Activated T-helper 1 cell treated with anti-CD3 and anti-CD28 coated beads, Interleukin-12 subunit alpha, Interleukin-12 subunit beta, Interleukin-2, Interleukin-4 antibody, amounts not matched to agents 30 ng/mL and 10 ng/mL and 1 ng/mL, durations not matched to agents 14 hours and 24 hours and 36 hours (primary cell): Measurements from ENCODE around the gene GLIS2. TPM values are rescaled to one million over a fixed set of nuclear protein-coding genes. Genes with fewer than 3 reads are reported as not detected.

Experiments
- DNase-seq: peaks from one replicate; pipeline ENCODE4 v3.0.0; 2021; ENCODE audit warnings: low spot score
- H3K27ac Mint-ChIP-seq: one replicate; pipeline ENCODE4 v1.8.0; 2021; ENCODE audit warnings: mild to moderate bottlenecking, mixed read lengths
- H3K27me3 Mint-ChIP-seq: one replicate; pipeline ENCODE4 v1.8.0; 2022; ENCODE audit warnings: mild to moderate bottlenecking, moderate library complexity, mixed read lengths; ENCODE audit not compliant: insufficient read depth
- H3K36me3 Mint-ChIP-seq: one replicate; pipeline ENCODE4 v1.8.0; 2021; ENCODE audit warnings: low read depth, mixed read lengths
- H3K4me1 Mint-ChIP-seq: one replicate; pipeline ENCODE4 v1.8.0; 2021; ENCODE audit warnings: low read depth, mixed read lengths
- H3K4me3 Mint-ChIP-seq: one replicate; pipeline ENCODE4 v1.8.0; 2021; ENCODE audit warnings: mild to moderate bottlenecking, moderate library complexity, mixed read lengths
- H3K9me3 Mint-ChIP-seq: one replicate; pipeline ENCODE4 v1.8.0; 2021; ENCODE audit warnings: mixed read lengths
- intact Hi-C: fragments of 100-400 bp; cut with micrococcal nuclease; formaldehyde crosslinking; loops from one replicate; pipeline ENCODE4 v1.15.1; 2024
- total RNA-seq: library from RNA; stranded (reverse); gene quantifications from 2 replicates; pipeline ENCODE4 v1.2.3, GENCODE V29; 2022

GLIS2 gene
- total RNA-seq, 1 donor from 2014 or later, result 0.54 TPM

GRCh38 chr16:4370570-4371356 is 54.9 kb downstream of the GLIS2 start:
- DNase-seq, result no peak
- no peaks in the 10 kb centered on the region for H3K9me3 Mint-ChIP-seq
- peaks cover 6% of the 10 kb centered on the region for H3K36me3 Mint-ChIP-seq
- no peak overlapping the region for H3K27ac Mint-ChIP-seq
- H3K4me1 Mint-ChIP-seq, result no peaks in the 10 kb centered on the region
- no peaks in the 10 kb centered on the region for H3K27me3 Mint-ChIP-seq
- intact Hi-C loops, result loop anchor here (1.0 kb wide), 2 partner anchors 19 to 97 kb away; partner anchors contain the start of genes PAM16 and TFAP4
- H3K4me3 Mint-ChIP-seq, result no peak overlapping the region

GRCh38 chr16:4371357-4372000 is 55.6 kb downstream of the GLIS2 start, which contains the start of gene VASN:
Gene VASN, plus strand, starts transcription at chr16:4371848. Its CDS starts 9,030 bp downstream, at chr16:4380878.
- no peaks in the 10 kb centered on the region for H3K27me3 Mint-ChIP-seq
- intact Hi-C loops, result loop anchor here (1.0 kb wide), 2 partner anchors 20 to 98 kb away; partner anchors contain the start of genes PAM16 and TFAP4
- H3K36me3 Mint-ChIP-seq, result peaks cover 6% of the 10 kb centered on the region
- no peaks in the 10 kb centered on the region for H3K4me1 Mint-ChIP-seq
- no peaks in the 10 kb centered on the region for H3K9me3 Mint-ChIP-seq
- peak; percentile 59 for DNase-seq
- no peak within 1 kb of the TSS for H3K27ac Mint-ChIP-seq
- H3K4me3 Mint-ChIP-seq, result peak within 1 kb of the TSS; percentile 66

- Mint-ChIP-seq H3K4me1 (no peaks in the 10 kb centered on the region), H3K27me3 (no peaks in the 10 kb centered on the region), H3K36me3 (peaks cover 6% of the 10 kb centered on the region), H3K4me3 (peak overlapping the region; percentile 66), H3K9me3 (no peaks in the 10 kb centered on the region), H3K27ac (no peak overlapping the region)
- peak; percentile 11 for DNase-seq
- intact Hi-C loops, result no loop called here
These were observed 56.2 kb downstream of the GLIS2 start for GRCh38 chr16:4372001-4372577.

- H3K27ac Mint-ChIP-seq, result no peak overlapping the region
- no peaks in the 10 kb centered on the region for H3K27me3 Mint-ChIP-seq
- H3K9me3 Mint-ChIP-seq, result no peaks in the 10 kb centered on the region
- no peak for DNase-seq
- no peak overlapping the region for H3K4me3 Mint-ChIP-seq
- peaks cover under 1% of the 10 kb centered on the region for H3K36me3 Mint-ChIP-seq
- intact Hi-C loops, result no loop called here
- no peaks in the 10 kb centered on the region for H3K4me1 Mint-ChIP-seq
These were observed 56.9 kb downstream of the GLIS2 start for GRCh38 chr16:4372578-4373355.

- intact Hi-C loops, result no loop called here
- Mint-ChIP-seq H3K4me3 (no peak overlapping the region), H3K27me3 (no peaks in the 10 kb centered on the region), H3K4me1 (no peaks in the 10 kb centered on the region), H3K36me3 (no peaks in the 10 kb centered on the region), H3K27ac (no peak overlapping the region), H3K9me3 (no peaks in the 10 kb centered on the region)
- DNase-seq, result no peak
These were observed 57.6 kb downstream of the GLIS2 start for GRCh38 chr16:4373356-4373908.

- no peak overlapping the region for H3K27ac Mint-ChIP-seq
- no peaks in the 10 kb centered on the region for H3K4me1 Mint-ChIP-seq
- H3K4me3 Mint-ChIP-seq, result no peak overlapping the region
- intact Hi-C loops, result no loop called here
- H3K9me3 Mint-ChIP-seq, result no peaks in the 10 kb centered on the region
- H3K27me3 Mint-ChIP-seq, result no peaks in the 10 kb centered on the region
- DNase-seq, result no peak
- H3K36me3 Mint-ChIP-seq, result no peaks in the 10 kb centered on the region
These were observed 58.3 kb downstream of the GLIS2 start for GRCh38 chr16:4373909-4374742.

- no peaks in the 10 kb centered on the region for H3K4me1 Mint-ChIP-seq
- H3K36me3 Mint-ChIP-seq, result no peaks in the 10 kb centered on the region
- no peaks in the 10 kb centered on the region for H3K27me3 Mint-ChIP-seq
- intact Hi-C loops, result no loop called here
- DNase-seq, result no peak
- no peak overlapping the region for H3K27ac Mint-ChIP-seq
- no peak overlapping the region for H3K4me3 Mint-ChIP-seq
- H3K9me3 Mint-ChIP-seq, result no peaks in the 10 kb centered on the region
These were observed 59.9 kb downstream of the GLIS2 start for GRCh38 chr16:4375717-4376116.

GRCh38 chr16:4376126-4376892 is 60.4 kb downstream of the GLIS2 start:
- Mint-ChIP-seq H3K27ac (no peak overlapping the region), H3K9me3 (no peaks in the 10 kb centered on the region), H3K4me3 (no peak overlapping the region), H3K4me1 (no peaks in the 10 kb centered on the region), H3K36me3 (no peaks in the 10 kb centered on the region), H3K27me3 (no peaks in the 10 kb centered on the region)
- intact Hi-C loops, result no loop called here
- DNase-seq, result no peak

- no peaks in the 10 kb centered on the region for H3K4me1 Mint-ChIP-seq
- H3K36me3 Mint-ChIP-seq, result no peaks in the 10 kb centered on the region
- no peak for DNase-seq
- H3K9me3 Mint-ChIP-seq, result no peaks in the 10 kb centered on the region
- H3K4me3 Mint-ChIP-seq, result no peak overlapping the region
- H3K27me3 Mint-ChIP-seq, result no peaks in the 10 kb centered on the region
- intact Hi-C loops, result no loop called here
- no peak overlapping the region for H3K27ac Mint-ChIP-seq
These were observed 61.2 kb downstream of the GLIS2 start for GRCh38 chr16:4376893-4377572.

- no peak overlapping the region for H3K4me3 Mint-ChIP-seq
- intact Hi-C loops, result no loop called here
- no peaks in the 10 kb centered on the region for H3K36me3 Mint-ChIP-seq
- DNase-seq, result no peak
- no peaks in the 10 kb centered on the region for H3K27me3 Mint-ChIP-seq
- H3K9me3 Mint-ChIP-seq, result no peaks in the 10 kb centered on the region
- no peak overlapping the region for H3K27ac Mint-ChIP-seq
- no peaks in the 10 kb centered on the region for H3K4me1 Mint-ChIP-seq
These were observed 61.8 kb downstream of the GLIS2 start for GRCh38 chr16:4377573-4378154.
